ENCODE measurements around the gene GARIN5B.
A peak's percentile ranks its signal among the peaks of the same experiment; 100 is the strongest.

- TF ChIP-seq CTCF (IDR thresholded peaks at IDR 0.05) (no peak), NR2C2 (CRISPR knock-in tag; IDR thresholded peaks at IDR 0.05) (no peak), PRRX2 (CRISPR knock-in tag; IDR thresholded peaks at IDR 0.05) (no peak), ATF2 (CRISPR knock-in tag; IDR thresholded peaks at IDR 0.05; ENCODE audit: borderline replicate concordance, low read depth) (no peak), ESRRA (CRISPR knock-in tag; IDR thresholded peaks at IDR 0.05; ENCODE audit: borderline replicate concordance) (0 out of 2 replicates have a peak, but pooled peaks have one; percentile 35), ZNF317 (CRISPR knock-in tag; IDR thresholded peaks at IDR 0.05; ENCODE audit: borderline replicate concordance, low read depth) (no peak), NR3C1 (CRISPR knock-in tag; conservative IDR thresholded peaks at IDR 0.05; ENCODE audit: low read depth) (no peak), ZNF423 (CRISPR knock-in tag; IDR thresholded peaks at IDR 0.05) (no peak), MYBL2 (CRISPR knock-in tag; IDR thresholded peaks at IDR 0.05) (peak; percentile 84), ZNF532 (CRISPR knock-in tag; IDR thresholded peaks at IDR 0.05; ENCODE audit: borderline replicate concordance) (no peak), IRF2 (CRISPR knock-in tag; IDR thresholded peaks at IDR 0.05; ENCODE audit: borderline replicate concordance, low read depth) (no peak)
- TF ChIP-seq, protein P1, sequence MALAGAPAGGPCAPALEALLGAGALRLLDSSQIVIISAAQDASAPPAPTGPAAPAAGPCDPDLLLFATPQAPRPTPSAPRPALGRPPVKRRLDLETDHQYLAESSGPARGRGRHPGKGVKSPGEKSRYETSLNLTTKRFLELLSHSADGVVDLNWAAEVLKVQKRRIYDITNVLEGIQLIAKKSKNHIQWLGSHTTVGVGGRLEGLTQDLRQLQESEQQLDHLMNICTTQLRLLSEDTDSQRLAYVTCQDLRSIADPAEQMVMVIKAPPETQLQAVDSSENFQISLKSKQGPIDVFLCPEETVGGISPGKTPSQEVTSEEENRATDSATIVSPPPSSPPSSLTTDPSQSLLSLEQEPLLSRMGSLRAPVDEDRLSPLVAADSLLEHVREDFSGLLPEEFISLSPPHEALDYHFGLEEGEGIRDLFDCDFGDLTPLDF (CRISPR knock-in tag; IDR thresholded peaks at IDR 0.05), result no peak
- TF ChIP-seq, protein P2, sequence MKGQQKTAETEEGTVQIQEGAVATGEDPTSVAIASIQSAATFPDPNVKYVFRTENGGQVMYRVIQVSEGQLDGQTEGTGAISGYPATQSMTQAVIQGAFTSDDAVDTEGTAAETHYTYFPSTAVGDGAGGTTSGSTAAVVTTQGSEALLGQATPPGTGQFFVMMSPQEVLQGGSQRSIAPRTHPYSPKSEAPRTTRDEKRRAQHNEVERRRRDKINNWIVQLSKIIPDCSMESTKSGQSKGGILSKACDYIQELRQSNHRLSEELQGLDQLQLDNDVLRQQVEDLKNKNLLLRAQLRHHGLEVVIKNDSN (CRISPR knock-in tag; IDR thresholded peaks at IDR 0.05), result peak; percentile 64
Observed at GRCh38 chr19:55385724-55386492, 22.8 kb upstream of the GARIN5B start, which contains the start of gene RPL28.

All from WTC11 (cell line).